Measurements from ENCODE around the gene CTDSPL2.
A peak's percentile ranks its signal among the peaks of the same experiment; 100 is the strongest.
"Not testable (repeated sequence)": the region's sequence is repeated elsewhere in the genome, so short reads cannot be mapped to it uniquely, and the experiment has no call there.

The CTDSPL2 gene

GRCh38 chr15:44542596-44542995, 115.2 kb downstream of the CTDSPL2 start:
- no peak for DNase-seq

GRCh38 chr15:44544745-44545144, 117.3 kb downstream of the CTDSPL2 start:
- DNase-seq: not testable (repeated sequence)

GRCh38 chr15:44545913-44546802, 118.7 kb downstream of the CTDSPL2 start:
- DNase-seq: peak; percentile 47 to 58

GRCh38 chr15:44549152-44549551, 121.7 kb downstream of the CTDSPL2 start:
- not testable (repeated sequence) for DNase-seq

GRCh38 chr15:44550256-44550655, 122.8 kb downstream of the CTDSPL2 start:
- DNase-seq: peak; percentile 12 to 34

- DNase-seq: no peak
Measured at GRCh38 chr15:44550734-44551133, 123.3 kb downstream of the CTDSPL2 start.

GRCh38 chr15:44554934-44555723, 127.7 kb downstream of the CTDSPL2 start:
- DNase-seq: no peak

GRCh38 chr15:44560926-44561325, 133.5 kb downstream of the CTDSPL2 start:
- not testable (repeated sequence) for DNase-seq

- no peak for DNase-seq
Measured at GRCh38 chr15:44565387-44566154, 138.1 kb downstream of the CTDSPL2 start.

- DNase-seq: no peak
Measured at GRCh38 chr15:44566155-44566540, 138.7 kb downstream of the CTDSPL2 start.

GRCh38 chr15:44568338-44568737, 140.9 kb downstream of the CTDSPL2 start:
- no peak for DNase-seq

GRCh38 chr15:44569316-44569715, 141.9 kb downstream of the CTDSPL2 start:
- DNase-seq: no peak

- DNase-seq: no peak
Measured at GRCh38 chr15:44570361-44570760, 142.9 kb downstream of the CTDSPL2 start.

- no peak for DNase-seq
Measured at GRCh38 chr15:44573386-44573785, 146.0 kb downstream of the CTDSPL2 start.

GRCh38 chr15:44574734-44575133, 147.3 kb downstream of the CTDSPL2 start:
- no peak for DNase-seq

Measured in inflammatory macrophage treated with lipopolysaccharide for 1 hour (primary cell).